ENCODE results near the gene AOAH.

AOAH gene

DNA sequence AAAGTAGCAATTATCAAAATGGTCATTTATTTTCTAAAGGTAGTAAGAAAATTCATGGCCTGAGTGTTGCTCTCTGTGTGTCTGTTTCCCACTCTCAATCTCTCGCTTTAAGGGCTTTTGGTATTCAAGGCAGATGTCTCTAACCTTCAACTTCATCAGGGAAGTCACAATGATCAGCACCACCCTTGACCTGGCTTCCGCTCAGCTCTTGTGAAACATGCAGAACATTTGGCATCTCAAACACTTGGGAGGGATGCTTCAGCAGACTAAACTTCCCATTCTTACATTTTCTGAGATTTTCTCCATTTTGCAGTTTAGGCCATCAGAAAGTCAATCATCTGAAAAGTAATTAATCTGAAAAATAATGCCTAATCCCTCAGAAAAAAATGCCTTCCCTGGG is 129.8 kb downstream of the AOAH start:
- no peak for DNase-seq
- no peaks in the 10 kb centered on the region for H3K36me3 ChIP-seq
- no peaks in the 10 kb centered on the region for H3K27me3 ChIP-seq (ENCODE audit: insufficient read depth, low read depth, severe bottlenecking)
- TF ChIP-seq, protein P1, sequence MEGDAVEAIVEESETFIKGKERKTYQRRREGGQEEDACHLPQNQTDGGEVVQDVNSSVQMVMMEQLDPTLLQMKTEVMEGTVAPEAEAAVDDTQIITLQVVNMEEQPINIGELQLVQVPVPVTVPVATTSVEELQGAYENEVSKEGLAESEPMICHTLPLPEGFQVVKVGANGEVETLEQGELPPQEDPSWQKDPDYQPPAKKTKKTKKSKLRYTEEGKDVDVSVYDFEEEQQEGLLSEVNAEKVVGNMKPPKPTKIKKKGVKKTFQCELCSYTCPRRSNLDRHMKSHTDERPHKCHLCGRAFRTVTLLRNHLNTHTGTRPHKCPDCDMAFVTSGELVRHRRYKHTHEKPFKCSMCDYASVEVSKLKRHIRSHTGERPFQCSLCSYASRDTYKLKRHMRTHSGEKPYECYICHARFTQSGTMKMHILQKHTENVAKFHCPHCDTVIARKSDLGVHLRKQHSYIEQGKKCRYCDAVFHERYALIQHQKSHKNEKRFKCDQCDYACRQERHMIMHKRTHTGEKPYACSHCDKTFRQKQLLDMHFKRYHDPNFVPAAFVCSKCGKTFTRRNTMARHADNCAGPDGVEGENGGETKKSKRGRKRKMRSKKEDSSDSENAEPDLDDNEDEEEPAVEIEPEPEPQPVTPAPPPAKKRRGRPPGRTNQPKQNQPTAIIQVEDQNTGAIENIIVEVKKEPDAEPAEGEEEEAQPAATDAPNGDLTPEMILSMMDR (IDR thresholded peaks at IDR 0.05; ENCODE audit: low read depth, low read length) = no peak
- H3K4me3 ChIP-seq (ENCODE audit: low read depth, low read length) = no peak overlapping the region
- H3K27ac ChIP-seq = no peak overlapping the region
- no peaks in the 10 kb centered on the region for H3K9me3 ChIP-seq (ENCODE audit: severe bottlenecking)

- TF ChIP-seq, protein P1 (IDR thresholded peaks at IDR 0.05; ENCODE audit: low read depth, low read length) = no peak
- Histone ChIP-seq H3K4me3 (ENCODE audit: low read depth, low read length) (no peak overlapping the region), H3K27me3 (ENCODE audit: insufficient read depth, low read depth, severe bottlenecking) (no peaks in the 10 kb centered on the region), H3K9me3 (ENCODE audit: severe bottlenecking) (no peaks in the 10 kb centered on the region), H3K36me3 (no peaks in the 10 kb centered on the region), H3K27ac (no peak overlapping the region)
- no peak for DNase-seq
These were observed 132.7 kb downstream of the AOAH start for GRCh38 chr7:36591636-36592035.

DNA sequence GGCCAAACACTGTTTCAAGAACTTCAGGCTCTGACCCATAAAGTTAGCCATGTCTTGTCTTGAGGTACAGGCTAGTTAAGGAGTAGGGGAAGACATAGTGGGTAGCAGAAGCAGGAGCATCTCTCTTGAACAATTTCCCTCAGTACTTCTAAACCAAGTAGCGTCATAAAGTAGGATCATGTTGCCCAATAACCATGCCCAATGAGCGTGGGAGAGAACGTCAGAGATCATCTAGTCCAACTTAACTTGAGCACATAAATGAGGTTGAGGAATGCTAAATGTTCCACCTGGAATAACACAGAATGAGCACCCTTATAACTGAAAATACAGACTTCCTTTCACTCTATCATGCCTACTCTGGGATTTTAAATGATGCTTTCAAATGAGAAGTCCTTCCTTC is 134.9 kb downstream of the AOAH start:
- Histone ChIP-seq H3K36me3 (no peaks in the 10 kb centered on the region), H3K4me3 (ENCODE audit: low read depth, low read length) (no peak overlapping the region), H3K9me3 (ENCODE audit: severe bottlenecking) (no peaks in the 10 kb centered on the region), H3K27me3 (ENCODE audit: insufficient read depth, low read depth, severe bottlenecking) (no peaks in the 10 kb centered on the region), H3K27ac (no peak overlapping the region)
- no peak for DNase-seq
- TF ChIP-seq, protein P1 (IDR thresholded peaks at IDR 0.05; ENCODE audit: low read depth, low read length) = no peak

DNA sequence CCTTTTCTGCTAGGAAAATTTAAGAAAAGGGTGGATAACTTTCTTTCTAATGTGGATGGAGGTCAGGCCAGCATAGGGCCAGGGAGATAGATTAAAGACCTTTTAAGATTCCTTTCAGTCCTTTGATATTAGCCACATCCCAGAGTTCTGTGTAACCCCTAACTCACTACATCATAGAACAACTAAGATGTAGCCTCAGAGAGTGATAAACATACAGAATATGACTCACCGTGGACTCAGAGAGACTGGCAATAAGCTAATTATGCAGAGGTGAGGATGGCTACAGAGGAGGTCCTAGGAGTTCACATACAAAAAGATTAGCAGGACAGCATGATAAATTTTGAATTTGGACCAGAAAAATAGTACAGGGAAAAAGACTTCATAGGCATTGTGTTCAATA is 141.0 kb downstream of the AOAH start:
- TF ChIP-seq, protein P1 (IDR thresholded peaks at IDR 0.05; ENCODE audit: low read depth, low read length) = no peak
- no peaks in the 10 kb centered on the region for H3K9me3 ChIP-seq (ENCODE audit: severe bottlenecking)
- H3K36me3 ChIP-seq = no peaks in the 10 kb centered on the region
- no peaks in the 10 kb centered on the region for H3K27me3 ChIP-seq (ENCODE audit: insufficient read depth, low read depth, severe bottlenecking)
- H3K4me3 ChIP-seq (ENCODE audit: low read depth, low read length) = no peak overlapping the region
- no peak overlapping the region for H3K27ac ChIP-seq
- DNase-seq = no peak

- Histone ChIP-seq H3K4me3 (ENCODE audit: low read depth, low read length) (no peak overlapping the region), H3K9me3 (ENCODE audit: severe bottlenecking) (no peaks in the 10 kb centered on the region), H3K27ac (no peak overlapping the region), H3K27me3 (ENCODE audit: insufficient read depth, low read depth, severe bottlenecking) (no peaks in the 10 kb centered on the region), H3K36me3 (no peaks in the 10 kb centered on the region)
- TF ChIP-seq, protein P1 (IDR thresholded peaks at IDR 0.05; ENCODE audit: low read depth, low read length) = no peak
- DNase-seq = no peak
These were observed 148.5 kb downstream of the AOAH start for GRCh38 chr7:36575832-36576231.

DNA sequence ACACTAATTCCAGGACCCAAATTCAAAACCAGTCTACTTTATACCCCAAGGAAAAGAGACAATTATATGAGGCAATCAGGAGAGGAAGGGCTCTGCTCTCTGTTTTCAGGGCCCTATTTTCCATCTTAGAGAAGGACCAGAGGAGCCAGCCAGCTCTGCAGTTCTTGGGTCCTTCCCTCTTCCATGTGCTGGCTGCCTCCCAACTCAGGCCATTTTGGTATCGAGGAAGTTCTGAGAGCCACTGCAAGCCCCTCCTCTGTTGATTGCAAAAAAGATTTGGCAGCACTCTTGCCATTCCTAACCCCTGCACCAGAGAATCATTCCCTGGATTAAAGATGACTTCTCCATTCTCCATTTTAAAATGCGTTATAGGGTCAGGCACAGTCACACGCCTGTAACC is 151.2 kb downstream of the AOAH start:
- no peak overlapping the region for H3K4me3 ChIP-seq (ENCODE audit: low read depth, low read length)
- no peaks in the 10 kb centered on the region for H3K36me3 ChIP-seq
- no peaks in the 10 kb centered on the region for H3K27me3 ChIP-seq (ENCODE audit: insufficient read depth, low read depth, severe bottlenecking)
- no peak for DNase-seq
- no peaks in the 10 kb centered on the region for H3K9me3 ChIP-seq (ENCODE audit: severe bottlenecking)
- no peak overlapping the region for H3K27ac ChIP-seq
- TF ChIP-seq, protein P1 (IDR thresholded peaks at IDR 0.05; ENCODE audit: low read depth, low read length) = no peak

Measured in WERI-Rb-1 (cell line).